Ishikawa (cell line): ENCODE measurements around the gene LYRM4.

Experiments
- CEBPB ChIP-seq: IDR thresholded peaks from 2 replicates; pipeline ENCODE4 v1.6.1; 2012
- CREB1 ChIP-seq: IDR thresholded peaks from 2 replicates; pipeline ENCODE4 v1.6.1; 2012; ENCODE audit warnings: low read depth
- EGR1 ChIP-seq: IDR thresholded peaks from 2 replicates; pipeline ENCODE4 v1.6.1; 2012
- EP300 ChIP-seq: IDR thresholded peaks from 2 replicates; pipeline ENCODE4 v1.6.1; 2012; ENCODE audit warnings: borderline replicate concordance
- FOXM1 ChIP-seq: IDR thresholded peaks from 2 replicates; pipeline ENCODE4 v1.6.1; 2012; ENCODE audit warnings: low read depth, borderline replicate concordance
- MAX ChIP-seq: IDR thresholded peaks from 2 replicates; pipeline ENCODE4 v1.6.1; 2012
- NFIC ChIP-seq: IDR thresholded peaks from 2 replicates; pipeline ENCODE4 v1.6.1; 2012
- RAD21 ChIP-seq: IDR thresholded peaks from 2 replicates; pipeline ENCODE4 v1.6.1; 2012; ENCODE audit warnings: low read depth
- TAF1 ChIP-seq: IDR thresholded peaks from 2 replicates; pipeline ENCODE4 v1.6.1; 2012; ENCODE audit warnings: low read depth, mild to moderate bottlenecking
- TCF12 ChIP-seq: IDR thresholded peaks from 2 replicates; pipeline ENCODE4 v1.6.1; 2012; ENCODE audit warnings: low read depth
- TEAD4 ChIP-seq: IDR thresholded peaks from 2 replicates; pipeline ENCODE4 v1.6.1; 2012
- USF1 ChIP-seq: IDR thresholded peaks from 2 replicates; pipeline ENCODE4 v1.6.1; 2012
- YY1 ChIP-seq: IDR thresholded peaks from 2 replicates; pipeline ENCODE4 v1.6.1; 2012; ENCODE audit warnings: low read depth
- ZBTB7A ChIP-seq: IDR thresholded peaks from 2 replicates; pipeline ENCODE4 v1.6.1; 2012; ENCODE audit warnings: low read depth
- TF ChIP-seq, protein P1 (sequence below): IDR thresholded peaks from 2 replicates; pipeline ENCODE4 v1.6.1; 2012; ENCODE audit warnings: low read depth, mild to moderate bottlenecking

LYRM4 gene

DNA sequence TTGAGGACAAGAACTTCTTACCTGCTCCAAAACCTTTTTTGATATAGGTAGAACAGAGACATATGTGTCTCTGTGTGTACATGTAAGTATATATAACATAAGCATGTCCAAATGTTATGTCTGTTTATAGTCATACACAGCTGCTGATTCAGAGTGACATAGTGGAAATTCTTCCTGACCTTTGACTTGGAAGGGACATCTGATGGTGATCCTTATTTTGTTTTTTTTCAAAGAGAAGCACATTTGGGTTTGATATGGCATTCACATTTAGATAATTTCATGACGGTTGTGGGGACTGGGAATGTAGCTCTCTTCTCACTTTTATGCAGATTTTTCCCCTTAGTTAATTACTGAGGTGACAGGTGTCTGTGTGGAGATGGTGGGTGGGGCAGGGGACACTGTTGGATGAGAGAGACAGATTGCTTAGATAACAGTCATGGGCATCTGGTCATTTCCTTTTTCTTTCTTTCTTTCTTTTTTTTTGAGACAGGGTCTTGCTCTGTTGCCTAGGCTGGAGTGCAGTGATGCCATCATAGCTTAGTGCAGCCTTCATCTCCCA is 39.5 kb upstream of the LYRM4 start:
- no peak for TF ChIP-seq CREB1
- no peak for TF ChIP-seq MAX
- TF ChIP-seq ZBTB7A: no peak
- TF ChIP-seq TCF12: no peak
- TF ChIP-seq EGR1: no peak
- TF ChIP-seq TEAD4: no peak
- TF ChIP-seq, protein P1, sequence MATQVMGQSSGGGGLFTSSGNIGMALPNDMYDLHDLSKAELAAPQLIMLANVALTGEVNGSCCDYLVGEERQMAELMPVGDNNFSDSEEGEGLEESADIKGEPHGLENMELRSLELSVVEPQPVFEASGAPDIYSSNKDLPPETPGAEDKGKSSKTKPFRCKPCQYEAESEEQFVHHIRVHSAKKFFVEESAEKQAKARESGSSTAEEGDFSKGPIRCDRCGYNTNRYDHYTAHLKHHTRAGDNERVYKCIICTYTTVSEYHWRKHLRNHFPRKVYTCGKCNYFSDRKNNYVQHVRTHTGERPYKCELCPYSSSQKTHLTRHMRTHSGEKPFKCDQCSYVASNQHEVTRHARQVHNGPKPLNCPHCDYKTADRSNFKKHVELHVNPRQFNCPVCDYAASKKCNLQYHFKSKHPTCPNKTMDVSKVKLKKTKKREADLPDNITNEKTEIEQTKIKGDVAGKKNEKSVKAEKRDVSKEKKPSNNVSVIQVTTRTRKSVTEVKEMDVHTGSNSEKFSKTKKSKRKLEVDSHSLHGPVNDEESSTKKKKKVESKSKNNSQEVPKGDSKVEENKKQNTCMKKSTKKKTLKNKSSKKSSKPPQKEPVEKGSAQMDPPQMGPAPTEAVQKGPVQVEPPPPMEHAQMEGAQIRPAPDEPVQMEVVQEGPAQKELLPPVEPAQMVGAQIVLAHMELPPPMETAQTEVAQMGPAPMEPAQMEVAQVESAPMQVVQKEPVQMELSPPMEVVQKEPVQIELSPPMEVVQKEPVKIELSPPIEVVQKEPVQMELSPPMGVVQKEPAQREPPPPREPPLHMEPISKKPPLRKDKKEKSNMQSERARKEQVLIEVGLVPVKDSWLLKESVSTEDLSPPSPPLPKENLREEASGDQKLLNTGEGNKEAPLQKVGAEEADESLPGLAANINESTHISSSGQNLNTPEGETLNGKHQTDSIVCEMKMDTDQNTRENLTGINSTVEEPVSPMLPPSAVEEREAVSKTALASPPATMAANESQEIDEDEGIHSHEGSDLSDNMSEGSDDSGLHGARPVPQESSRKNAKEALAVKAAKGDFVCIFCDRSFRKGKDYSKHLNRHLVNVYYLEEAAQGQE: no peak
- TF ChIP-seq YY1: no peak
- no peak for TF ChIP-seq NFIC
- no peak for TF ChIP-seq USF1

- no peak for TF ChIP-seq RAD21
- TF ChIP-seq EGR1: no peak
- TF ChIP-seq MAX: no peak
- TF ChIP-seq TEAD4: no peak
- TF ChIP-seq, protein P1: no peak
These were observed 34.9 kb upstream of the LYRM4 start for GRCh38 chr6:5295623-5296022.

- no peak for TF ChIP-seq EGR1
- TF ChIP-seq ZBTB7A: no peak
- TF ChIP-seq CREB1: no peak
- no peak for TF ChIP-seq TCF12
- TF ChIP-seq RAD21: no peak
- TF ChIP-seq EP300: no peak
- no peak for TF ChIP-seq TAF1
These were observed 33.9 kb upstream of the LYRM4 start for GRCh38 chr6:5294392-5295211.

DNA sequence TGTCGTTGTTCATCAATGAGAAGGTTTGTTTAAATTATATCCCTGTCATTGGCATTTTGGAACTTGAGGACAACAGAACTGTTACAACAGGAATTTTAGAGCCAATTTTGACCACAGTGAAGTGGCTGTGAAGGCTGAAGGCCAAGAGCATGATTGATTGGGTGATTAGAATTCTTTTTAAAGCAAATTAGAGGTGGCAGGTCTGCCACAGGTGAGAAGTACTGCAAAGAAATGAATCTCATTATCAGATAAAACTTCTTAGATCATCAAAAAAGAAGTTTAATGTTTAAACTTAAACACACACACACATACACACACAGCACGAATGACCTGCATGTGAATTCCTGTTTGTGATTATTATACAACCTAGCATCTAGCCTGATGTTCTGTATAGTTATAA is 32.9 kb upstream of the LYRM4 start:
- TF ChIP-seq FOXM1 (no peak), TCF12 (no peak), TEAD4 (no peak), RAD21 (no peak)

- no peak for TF ChIP-seq EP300
- TF ChIP-seq RAD21: no peak
- TF ChIP-seq TCF12: no peak
- no peak for TF ChIP-seq CREB1
- TF ChIP-seq ZBTB7A: no peak
- TF ChIP-seq EGR1: no peak
- TF ChIP-seq, protein P1: no peak
- no peak for TF ChIP-seq MAX
- no peak for TF ChIP-seq FOXM1
- no peak for TF ChIP-seq NFIC
- TF ChIP-seq CEBPB: no peak
- TF ChIP-seq YY1: no peak
- TF ChIP-seq TEAD4: no peak
- no peak for TF ChIP-seq TAF1
These were observed 31.4 kb upstream of the LYRM4 start for GRCh38 chr6:5292154-5292553.
